Measurements from ENCODE around the gene PIGZ. TPM values are rescaled to one million over a fixed set of nuclear protein-coding genes. Genes with fewer than 3 reads are reported as not detected.

Gene PIGZ
- total RNA-seq, 1 donor from 2014 or later: 1.8 TPM

- DNase-seq (peak; percentile 99), ATAC-seq (ENCODE audit: low read depth) (peak; percentile 91)
- Mint-ChIP-seq H3K4me3 (peak within 1 kb of the TSS; percentile 95), H3K36me3 (ENCODE audit: low read depth) (peaks cover 53% of the 10 kb centered on the region), H3K9me3 (no peaks in the 10 kb centered on the region), H3K4me1 (peaks cover 57% of the 10 kb centered on the region), H3K27me3 (no peaks in the 10 kb centered on the region), H3K27ac (peak within 1 kb of the TSS; percentile 95)
- ChIA-PET CTCF (interaction anchor here (0.6 to 1.6 kb wide), 6 partner anchors 27 to 546 kb away, joined by 3 to 6 read pairs (median 4); no protein-coding TSS in a partner anchor), POLR2A (interaction anchor here (0.5 to 4.5 kb wide), 22 partner anchors 8 to 510 kb away, joined by 3 to 49 read pairs (median 5); partner anchors contain the start of genes DLG1, FBXO45, MELTF and PAK2)
- TF ChIP-seq CTCF (IDR thresholded peaks at IDR 0.05): no peak
- intact Hi-C loops (cut with micrococcal nuclease): loop anchor here (1.0 to 5.0 kb wide), 10 partner anchors 10 to 510 kb away; partner anchors contain the start of genes FBXO45, PAK2, PIGZ and SENP5
Measured at GRCh38 chr3:196942226-196942914, 26.3 kb downstream of the PIGZ start, which contains the start of gene NCBP2. Gene NCBP2 (minus strand): TSS chr3:196942528. CDS start chr3:196942503, 25 bp downstream.

DNA sequence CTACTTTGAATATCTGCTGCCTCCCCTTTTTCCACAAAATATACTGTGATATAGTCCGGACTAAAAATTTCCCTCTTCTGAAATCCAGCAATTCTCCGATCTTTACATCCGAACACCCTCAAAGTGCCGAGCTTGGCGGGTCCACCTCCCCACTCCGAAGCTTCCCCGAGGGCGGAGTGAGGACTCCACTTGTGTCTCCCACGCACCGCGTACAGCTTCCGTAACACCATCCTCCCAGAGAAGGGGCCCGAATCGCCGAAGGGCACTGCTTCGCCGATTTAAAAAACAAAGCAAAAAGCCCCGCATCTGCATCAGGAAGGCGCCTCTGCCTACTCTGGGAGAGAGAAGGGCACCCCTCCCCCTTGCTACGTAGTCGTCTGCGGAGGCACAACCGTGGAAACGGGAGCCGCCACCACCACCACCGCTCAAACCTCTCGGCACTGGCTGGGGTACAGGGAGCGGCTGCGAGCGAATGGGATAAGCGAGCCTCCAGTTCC is 26.9 kb downstream of the PIGZ start:
- ATAC-seq (ENCODE audit: low read depth) (peak; percentile 37), DNase-seq (no peak)
- ChIA-PET CTCF (interaction anchor here (0.6 to 1.6 kb wide), 6 partner anchors 28 to 413 kb away, joined by 3 to 6 read pairs (median 4); partner anchors contain the start of gene PAK2), POLR2A (interaction anchor here (0.7 to 4.5 kb wide), 22 partner anchors 9 to 509 kb away, joined by 3 to 49 read pairs (median 5); partner anchors contain the start of genes DLG1, FBXO45, MELTF and PAK2)
- TF ChIP-seq CTCF (IDR thresholded peaks at IDR 0.05): no peak
- peaks cover 57% of the 10 kb centered on the region for H3K4me1 Mint-ChIP-seq
- H3K9me3 Mint-ChIP-seq: no peaks in the 10 kb centered on the region
- no peaks in the 10 kb centered on the region for H3K27me3 Mint-ChIP-seq
- intact Hi-C loops (cut with micrococcal nuclease): loop anchor here (1.0 to 5.0 kb wide), 10 partner anchors 9 to 509 kb away; partner anchors contain the start of genes FBXO45, PAK2, PIGZ and SENP5
- peak overlapping the region; percentile 95 for H3K27ac Mint-ChIP-seq
- peaks cover 59% of the 10 kb centered on the region for H3K36me3 Mint-ChIP-seq (ENCODE audit: low read depth)
- peak overlapping the region; percentile 95 for H3K4me3 Mint-ChIP-seq

GRCh38 chr3:196938576-196938975 is 30.1 kb downstream of the PIGZ start:
- Mint-ChIP-seq H3K9me3 (no peaks in the 10 kb centered on the region), H3K27me3 (no peaks in the 10 kb centered on the region), H3K27ac (no peak overlapping the region), H3K4me3 (no peak overlapping the region), H3K36me3 (ENCODE audit: low read depth) (peaks cover 72% of the 10 kb centered on the region), H3K4me1 (peaks cover 43% of the 10 kb centered on the region)
- no peak for TF ChIP-seq CTCF (IDR thresholded peaks at IDR 0.05)
- intact Hi-C loops (cut with micrococcal nuclease): no loop called here
- ChIA-PET CTCF (interaction anchor here (1.6 kb wide), 1 partner anchor 101 kb away, joined by 4 read pairs; no protein-coding TSS in a partner anchor), POLR2A (interaction anchor here (0.7 kb wide), 1 partner anchor 61 kb away, joined by 4 read pairs; no protein-coding TSS in a partner anchor)
- DNase-seq: no peak
- ATAC-seq (ENCODE audit: low read depth): no peak

GRCh38 chr3:196938124-196938523 is 30.5 kb downstream of the PIGZ start:
- peaks cover 42% of the 10 kb centered on the region for H3K4me1 Mint-ChIP-seq
- H3K36me3 Mint-ChIP-seq (ENCODE audit: low read depth): peaks cover 75% of the 10 kb centered on the region
- ChIA-PET POLR2A (interaction anchor here (0.7 kb wide), 1 partner anchor 60 kb away, joined by 4 read pairs; no protein-coding TSS in a partner anchor), CTCF (interaction anchor here (1.6 kb wide), 1 partner anchor 100 kb away, joined by 4 read pairs; no protein-coding TSS in a partner anchor)
- no peaks in the 10 kb centered on the region for H3K9me3 Mint-ChIP-seq
- DNase-seq (no peak), ATAC-seq (ENCODE audit: low read depth) (no peak)
- H3K4me3 Mint-ChIP-seq: no peak overlapping the region
- no peak overlapping the region for H3K27ac Mint-ChIP-seq
- H3K27me3 Mint-ChIP-seq: no peaks in the 10 kb centered on the region
- TF ChIP-seq CTCF (IDR thresholded peaks at IDR 0.05): no peak
- intact Hi-C loops (cut with micrococcal nuclease): no loop called here

- ChIA-PET CTCF (no interaction called here), POLR2A (no interaction called here)
- Mint-ChIP-seq H3K36me3 (ENCODE audit: low read depth) (peaks cover 78% of the 10 kb centered on the region), H3K4me1 (peaks cover 45% of the 10 kb centered on the region), H3K4me3 (no peak overlapping the region), H3K27ac (no peak overlapping the region), H3K9me3 (no peaks in the 10 kb centered on the region), H3K27me3 (no peaks in the 10 kb centered on the region)
- DNase-seq (no peak), ATAC-seq (ENCODE audit: low read depth) (no peak)
- no peak for TF ChIP-seq CTCF (IDR thresholded peaks at IDR 0.05)
- intact Hi-C loops (cut with micrococcal nuclease): no loop called here
Measured at GRCh38 chr3:196936288-196936687, 32.3 kb downstream of the PIGZ start.
